GM13977 (cell line): ENCODE results near the gene KIAA1755.
"Not testable (repeated sequence)": the region's sequence is repeated elsewhere in the genome, so short reads cannot be mapped to it uniquely, and the experiment has no call there.

Experiments used
- DNase-seq: peaks from one replicate; pipeline ENCODE4 v3.0.0; 2012; ENCODE audit warnings: low spot score
- in situ Hi-C: fragments of 300-500 bp; cut with MboI; formaldehyde crosslinking; loops from one replicate; pipeline ENCODE4 v1.12.0; 2022; ENCODE audit warnings: low sequenced_read_pairs, low pct_unique_long_range_greater_than_20kb, mixed read lengths, inconsistent platforms; ENCODE audit not compliant: unreplicated experiment
- TF ChIP-seq, protein P1 (sequence below): IDR thresholded peaks from 2 replicates; pipeline ENCODE4 v1.5.1; 2012; ENCODE audit warnings: mild to moderate bottlenecking, control low read depth; ENCODE audit not compliant: insufficient read depth; ENCODE audit errors: extremely low read depth, missing control alignments

KIAA1755 gene

DNA sequence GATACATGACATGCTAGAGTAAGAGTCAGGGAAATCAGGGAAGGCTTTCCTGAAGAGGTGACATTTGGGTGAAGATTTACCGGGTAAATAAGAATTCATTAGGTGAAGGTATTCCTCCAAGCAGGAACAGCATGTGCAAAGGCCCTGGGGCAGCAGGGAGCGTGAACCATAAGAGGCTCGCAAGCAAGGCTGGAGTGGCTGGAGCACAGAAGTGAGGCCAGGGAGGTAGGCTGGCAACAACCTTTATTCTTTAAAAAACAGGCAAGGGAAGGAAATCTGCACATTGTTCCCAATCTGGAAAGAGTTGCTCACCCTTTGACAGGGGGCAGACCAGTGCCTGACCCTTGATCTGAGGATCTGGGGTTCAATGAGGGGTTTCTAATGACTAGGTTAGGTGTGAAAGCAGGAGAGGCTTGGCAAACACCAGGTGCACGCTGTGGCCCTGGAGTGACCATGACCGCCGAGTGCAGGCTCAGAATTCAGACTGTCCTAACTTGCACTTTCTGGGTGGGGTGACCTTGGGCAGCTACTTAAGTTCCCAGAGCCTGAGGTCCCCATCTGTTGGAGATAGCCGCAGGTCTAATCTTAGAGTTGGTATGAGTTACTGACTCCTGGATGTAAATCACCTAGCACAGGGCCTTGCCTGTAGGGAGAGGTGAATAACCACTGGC, 1.9 kb downstream of the KIAA1755 start:
- TF ChIP-seq, protein P1, sequence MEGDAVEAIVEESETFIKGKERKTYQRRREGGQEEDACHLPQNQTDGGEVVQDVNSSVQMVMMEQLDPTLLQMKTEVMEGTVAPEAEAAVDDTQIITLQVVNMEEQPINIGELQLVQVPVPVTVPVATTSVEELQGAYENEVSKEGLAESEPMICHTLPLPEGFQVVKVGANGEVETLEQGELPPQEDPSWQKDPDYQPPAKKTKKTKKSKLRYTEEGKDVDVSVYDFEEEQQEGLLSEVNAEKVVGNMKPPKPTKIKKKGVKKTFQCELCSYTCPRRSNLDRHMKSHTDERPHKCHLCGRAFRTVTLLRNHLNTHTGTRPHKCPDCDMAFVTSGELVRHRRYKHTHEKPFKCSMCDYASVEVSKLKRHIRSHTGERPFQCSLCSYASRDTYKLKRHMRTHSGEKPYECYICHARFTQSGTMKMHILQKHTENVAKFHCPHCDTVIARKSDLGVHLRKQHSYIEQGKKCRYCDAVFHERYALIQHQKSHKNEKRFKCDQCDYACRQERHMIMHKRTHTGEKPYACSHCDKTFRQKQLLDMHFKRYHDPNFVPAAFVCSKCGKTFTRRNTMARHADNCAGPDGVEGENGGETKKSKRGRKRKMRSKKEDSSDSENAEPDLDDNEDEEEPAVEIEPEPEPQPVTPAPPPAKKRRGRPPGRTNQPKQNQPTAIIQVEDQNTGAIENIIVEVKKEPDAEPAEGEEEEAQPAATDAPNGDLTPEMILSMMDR, result no peak
- in situ Hi-C loops, result no loop called here
- no peak for DNase-seq

DNA sequence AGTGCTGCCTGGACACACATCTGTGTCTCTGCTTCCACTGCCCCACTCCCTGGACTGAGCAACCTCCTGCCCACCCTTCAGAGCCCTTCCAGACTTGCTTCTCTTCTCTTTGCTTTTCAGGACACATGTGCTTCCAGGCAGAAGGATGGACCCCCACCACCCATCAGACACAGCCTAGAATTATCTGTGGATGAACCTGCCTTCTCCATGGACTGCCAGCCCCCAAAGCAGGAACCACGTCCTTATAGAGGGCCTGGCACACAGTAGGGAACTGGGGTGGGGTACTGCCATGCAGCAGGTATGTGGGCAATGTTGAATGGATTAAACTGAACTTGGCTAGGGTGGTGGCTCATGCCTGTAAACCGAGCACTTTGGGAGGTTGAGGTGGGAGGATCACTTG, 3.6 kb downstream of the KIAA1755 start:
- in situ Hi-C loops, result no loop called here
- TF ChIP-seq, protein P1, result no peak
- no peak for DNase-seq

DNA sequence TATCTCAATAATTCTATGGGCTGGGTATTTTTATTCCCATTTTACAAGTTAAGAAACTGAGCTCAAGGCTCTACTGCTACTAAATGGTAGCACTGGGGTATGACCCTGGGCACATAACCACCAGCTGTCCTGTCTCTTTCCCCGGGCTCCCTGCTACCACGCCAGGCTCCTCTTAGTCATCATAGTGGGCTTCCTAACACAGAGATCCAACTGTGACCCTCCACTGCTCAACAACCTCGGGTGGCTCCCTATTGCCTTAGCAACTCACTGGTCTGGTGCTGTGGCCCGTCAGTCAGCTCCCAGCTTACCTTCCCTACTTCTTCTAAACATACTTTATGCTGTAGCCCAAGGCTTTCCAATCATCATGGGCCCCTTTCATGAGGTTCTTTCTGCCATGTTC, 4.5 kb downstream of the KIAA1755 start:
- in situ Hi-C loops, result no loop called here
- TF ChIP-seq, protein P1, result no peak
- DNase-seq, result no peak

DNA sequence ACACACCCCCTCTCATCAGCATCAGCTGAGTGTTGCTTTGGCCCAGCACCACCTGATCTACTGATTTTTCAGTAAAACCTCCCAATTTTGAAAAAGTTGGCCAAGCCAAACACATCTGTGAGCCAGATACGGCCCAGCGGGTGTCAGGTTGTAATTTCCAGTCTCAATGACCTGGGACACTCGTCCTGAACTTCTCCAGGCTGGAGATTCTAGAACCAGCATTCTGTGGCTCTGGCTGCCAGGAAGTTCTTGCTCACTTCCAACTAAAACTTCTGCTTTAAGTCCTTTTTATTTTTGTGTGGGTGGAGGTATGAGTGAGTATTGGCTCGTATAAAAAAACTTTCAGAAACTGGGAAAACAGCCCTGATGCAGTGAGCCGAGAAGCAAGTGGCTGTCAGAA, 5.1 kb downstream of the KIAA1755 start:
- TF ChIP-seq, protein P1, result no peak
- DNase-seq, result no peak
- in situ Hi-C loops, result no loop called here

DNA sequence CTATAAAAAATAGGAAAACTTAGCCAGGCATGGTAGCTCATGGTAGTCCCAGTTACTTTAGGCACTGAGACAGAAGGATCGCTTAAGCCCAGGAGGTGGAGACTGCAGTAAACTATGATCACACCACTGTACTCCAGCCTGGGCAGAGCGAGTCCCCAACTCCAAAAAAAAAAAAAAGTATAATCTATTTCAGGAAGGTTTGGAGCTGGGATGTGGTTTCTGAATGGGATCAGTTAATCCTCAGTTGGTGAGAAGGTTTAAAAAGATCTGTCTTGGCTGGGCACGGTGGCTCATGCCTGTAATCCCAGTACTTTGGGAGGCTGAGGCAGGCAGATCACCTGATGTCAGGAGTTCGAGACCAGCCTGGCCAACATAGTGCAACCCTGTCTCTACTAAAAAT, 5.9 kb downstream of the KIAA1755 start:
- in situ Hi-C loops, DNase-seq: not testable (repeated sequence)

DNA sequence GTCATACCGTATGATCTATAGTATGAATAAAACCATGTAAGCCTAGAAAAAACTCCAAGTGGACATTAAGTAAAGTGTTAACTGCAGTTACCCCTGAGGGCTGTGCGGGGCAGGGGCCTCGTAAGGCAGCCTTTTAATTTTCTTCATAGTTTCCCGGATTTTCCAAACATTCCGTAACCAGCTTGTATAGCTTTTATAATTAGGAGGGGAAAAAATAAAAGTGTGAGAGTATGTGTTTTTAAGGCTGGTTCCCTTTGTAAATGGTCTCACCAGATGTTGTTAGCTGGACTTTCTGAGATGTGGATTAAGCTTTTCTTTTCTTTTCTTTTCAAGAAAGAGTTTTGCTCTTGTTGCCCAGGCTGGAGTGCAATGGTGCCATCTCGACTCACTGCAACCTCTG, 7.0 kb downstream of the KIAA1755 start:
- TF ChIP-seq, protein P1, result no peak
- in situ Hi-C loops, result no loop called here
- DNase-seq, result no peak

DNA sequence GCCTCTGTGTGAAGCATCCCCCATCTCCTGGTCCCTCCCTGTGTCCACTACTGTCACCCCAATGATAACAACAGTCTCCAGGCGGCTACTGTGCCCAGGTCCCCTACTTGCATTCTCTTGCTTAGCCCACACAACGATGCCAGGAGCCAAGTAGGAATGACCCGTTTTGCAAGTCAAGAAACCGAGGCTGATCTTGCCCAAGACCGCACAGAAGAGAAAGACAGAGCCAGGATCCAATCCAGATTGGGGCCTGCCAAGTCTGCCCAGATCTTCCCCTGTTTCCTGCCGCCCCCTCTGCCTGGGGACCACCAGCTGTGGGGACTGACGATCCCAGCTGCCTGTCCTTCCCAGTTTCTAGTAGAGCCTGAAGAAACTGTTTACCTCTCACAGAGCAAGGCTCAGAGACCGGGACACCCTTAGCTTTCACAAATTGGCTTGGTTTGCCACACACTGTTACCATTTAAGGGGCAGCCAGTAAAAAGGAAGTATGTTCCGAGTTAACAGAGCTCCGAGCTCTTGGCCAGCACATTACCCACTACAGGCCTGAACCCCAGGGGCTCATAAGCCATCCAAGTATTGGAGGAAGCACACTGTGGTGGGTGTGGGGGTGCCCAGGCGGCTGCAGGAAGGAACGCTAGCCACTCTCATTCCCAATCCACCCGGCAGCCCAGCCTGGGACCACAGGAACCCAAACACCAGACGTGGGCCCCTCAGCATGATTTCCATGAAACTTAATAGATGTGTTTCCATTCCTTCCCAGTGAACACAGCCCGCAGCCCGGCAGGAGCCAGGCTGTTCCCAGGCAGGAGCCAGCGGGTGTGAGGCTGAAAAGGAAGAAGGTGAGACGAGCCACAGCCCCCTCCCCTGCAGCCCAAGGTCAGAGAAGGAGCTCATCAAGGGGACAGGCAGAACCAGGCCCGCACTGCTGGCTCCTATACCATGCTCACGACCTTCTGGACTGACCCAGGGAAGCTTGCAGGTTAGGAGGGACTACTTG, 7.9 kb downstream of the KIAA1755 start:
- DNase-seq, result no peak
- in situ Hi-C loops, result no loop called here
- TF ChIP-seq, protein P1, result no peak

DNA sequence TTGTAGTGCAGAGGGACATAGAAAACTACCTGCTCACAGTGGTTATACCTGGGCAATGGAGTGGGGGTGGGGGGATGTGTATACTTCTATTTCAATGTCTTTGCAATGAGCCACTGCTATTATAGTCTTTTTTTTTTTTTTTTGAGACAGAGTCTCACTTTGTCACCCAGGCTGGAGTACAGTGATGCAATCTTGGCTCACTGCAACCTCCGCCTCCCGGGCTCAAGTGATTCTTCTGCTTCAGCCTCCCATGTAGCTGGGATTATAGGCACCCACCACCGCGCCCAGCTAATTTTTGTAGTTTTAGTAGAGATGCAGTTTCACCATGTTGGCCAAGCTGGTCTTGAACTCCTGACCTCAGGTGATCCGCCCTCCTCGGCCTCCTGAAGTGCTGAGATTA, 9.1 kb downstream of the KIAA1755 start:
- DNase-seq, in situ Hi-C loops: not testable (repeated sequence)
